ENCODE measurements around the gene HORMAD2.
A peak's percentile ranks its signal among the peaks of the same experiment; 100 is the strongest.
"Not testable (repeated sequence)": the region's sequence is repeated elsewhere in the genome, so short reads cannot be mapped to it uniquely, and the experiment has no call there.

Gene HORMAD2

DNA sequence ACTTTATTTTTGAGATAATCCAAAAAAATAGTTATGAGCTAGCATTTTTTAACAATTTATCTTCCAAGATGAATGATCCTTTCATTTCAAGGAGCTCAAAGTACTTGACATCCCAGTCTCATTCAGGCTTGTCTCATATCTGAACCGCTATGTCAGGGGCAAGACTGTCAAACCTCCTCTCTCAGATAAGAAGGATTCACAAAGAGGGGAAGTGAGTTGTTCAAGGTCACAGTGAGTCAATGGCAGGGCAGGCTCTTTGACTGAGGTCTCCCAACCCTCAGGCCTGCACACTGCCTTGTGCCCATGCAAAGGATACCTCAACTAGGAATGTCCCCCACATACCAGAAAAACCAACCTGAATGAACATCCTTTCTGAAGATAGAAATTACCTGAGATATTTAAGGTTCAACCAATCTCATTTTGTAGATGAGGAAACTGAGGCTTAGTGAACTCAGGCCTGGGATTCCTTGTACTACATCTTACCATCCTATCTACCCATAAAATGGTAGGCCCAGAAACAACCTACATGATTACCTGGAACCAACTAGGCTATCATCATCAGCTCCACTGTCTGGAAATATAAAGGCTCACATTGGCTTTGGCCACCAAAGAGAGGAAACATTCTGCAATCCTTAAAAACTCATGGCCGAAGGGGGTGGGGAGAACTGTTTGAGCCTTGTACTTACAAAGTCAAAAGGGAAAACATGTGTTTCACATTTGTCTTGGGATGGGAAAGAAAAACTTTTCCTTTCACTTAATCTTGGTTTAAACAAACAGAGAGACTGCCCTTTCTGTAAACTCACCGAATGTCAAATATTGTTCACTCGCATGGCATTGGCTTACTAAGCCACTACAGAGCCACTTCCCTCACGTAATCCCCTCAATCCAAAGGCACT, 115.2 kb downstream of the HORMAD2 start:
- no peak for DNase-seq

GRCh38 chr22:30196141-30196879, 116.0 kb downstream of the HORMAD2 start:
- DNase-seq = peak; percentile 87

GRCh38 chr22:30196880-30197336, 116.6 kb downstream of the HORMAD2 start:
- DNase-seq = no peak

DNA sequence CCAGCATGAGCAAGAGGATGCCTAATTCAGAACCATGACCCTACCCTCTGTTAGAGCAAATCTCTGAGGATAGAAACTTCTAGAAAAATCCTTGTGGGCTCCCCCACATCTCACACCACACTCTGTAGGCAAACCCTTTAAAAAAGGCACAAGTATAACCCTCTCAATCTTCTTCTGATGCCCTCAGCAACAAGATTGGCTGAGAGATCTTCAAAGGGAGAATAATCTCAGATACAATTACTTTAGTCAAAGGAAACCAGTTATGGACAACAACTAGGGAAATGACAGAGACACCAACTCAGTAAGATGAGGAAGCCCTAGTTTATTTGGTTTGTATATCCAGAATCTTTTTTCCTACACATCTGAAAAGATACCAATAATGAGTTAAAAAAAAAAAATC, 117.1 kb downstream of the HORMAD2 start:
- no peak for DNase-seq

- no peak for DNase-seq
Observed at GRCh38 chr22:30198152-30198825, 118.0 kb downstream of the HORMAD2 start.

DNA sequence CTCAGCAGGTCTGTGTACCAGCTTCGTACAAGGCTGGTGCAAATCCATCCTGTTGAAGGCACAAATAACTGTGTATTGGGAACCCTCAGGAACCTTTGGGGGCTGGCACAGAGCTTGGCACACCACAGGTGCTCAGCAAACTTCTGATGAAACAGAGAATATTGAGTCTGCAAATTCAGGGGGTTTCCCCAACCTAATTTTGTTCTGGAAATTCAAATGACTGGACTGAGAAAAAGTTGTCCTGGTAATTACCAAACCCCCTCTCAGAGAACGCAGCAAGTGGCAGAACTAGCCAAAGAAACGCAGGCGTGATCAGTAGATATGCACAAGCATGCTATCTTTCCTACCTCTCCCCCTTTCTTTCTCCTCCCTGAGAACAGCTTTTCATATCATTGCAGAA, 118.7 kb downstream of the HORMAD2 start:
- no peak for DNase-seq

DNA sequence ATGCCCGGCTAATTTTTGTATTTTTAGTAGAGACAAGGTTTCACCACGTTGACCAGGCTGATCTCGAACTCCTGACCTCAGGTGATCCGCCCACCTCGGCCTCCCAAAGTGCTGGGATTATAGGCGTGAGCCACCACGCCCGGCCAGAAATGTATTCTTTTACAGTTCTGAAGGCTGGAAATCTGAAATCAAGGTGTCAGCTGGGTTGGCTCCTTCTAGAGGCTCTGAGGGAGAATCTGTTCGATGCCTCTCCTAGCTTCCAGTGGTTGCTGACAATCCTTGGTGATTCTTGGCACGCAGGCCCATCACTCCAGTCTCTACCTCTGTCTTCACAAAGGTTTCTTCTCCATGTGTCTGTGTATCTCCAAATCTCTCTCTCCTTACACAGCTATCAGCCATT, 120.6 kb downstream of the HORMAD2 start:
- not testable (repeated sequence) for DNase-seq

GRCh38 chr22:30201945-30202344, 121.7 kb downstream of the HORMAD2 start:
- DNase-seq = no peak

DNA sequence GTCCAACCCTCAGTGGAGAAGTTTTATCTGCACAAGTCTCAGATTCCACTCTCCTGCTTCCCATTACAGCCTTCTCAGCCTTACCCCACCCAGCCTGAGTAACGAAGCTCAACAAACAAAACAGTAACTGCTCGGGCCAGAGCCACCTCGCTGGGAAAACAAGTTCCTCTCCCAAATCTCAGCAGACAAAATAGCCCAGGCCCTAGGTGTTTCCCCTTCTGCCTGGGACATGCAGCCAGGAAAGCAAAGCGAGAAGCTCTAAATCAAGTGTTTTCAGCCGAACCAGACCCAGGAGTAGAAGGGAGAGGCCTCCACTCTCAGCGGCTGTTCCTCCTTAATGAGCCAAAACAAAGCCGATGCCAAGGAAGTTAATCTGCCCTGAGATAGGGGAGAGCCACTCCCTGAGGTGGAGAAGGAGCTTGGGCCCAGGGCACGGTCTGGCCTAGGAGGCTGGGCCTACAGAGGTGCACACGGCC, 122.3 kb downstream of the HORMAD2 start:
- no peak for DNase-seq

GRCh38 chr22:30204015-30204741, 123.9 kb downstream of the HORMAD2 start:
- no peak for DNase-seq

DNA sequence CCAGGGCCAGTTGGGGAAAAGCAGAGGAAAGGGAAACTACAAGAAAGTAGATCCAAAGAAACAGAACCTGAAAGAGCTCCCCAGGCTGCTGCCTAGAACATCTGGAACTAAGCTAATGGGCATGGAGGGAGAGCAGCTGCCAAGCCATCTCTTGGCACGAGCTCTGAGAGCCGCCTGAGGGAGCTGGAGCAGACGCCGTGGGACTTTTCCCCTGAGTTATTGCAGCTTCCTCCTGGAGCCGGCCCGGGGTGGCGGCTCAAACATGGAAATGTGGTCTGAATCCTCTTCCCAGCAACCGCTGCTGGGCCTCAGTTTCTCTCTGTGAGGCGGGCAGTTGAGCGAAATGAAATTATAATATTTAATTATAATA, 124.5 kb downstream of the HORMAD2 start:
- DNase-seq = no peak

GRCh38 chr22:30205281-30206115, 125.2 kb downstream of the HORMAD2 start:
- no peak for DNase-seq

DNA sequence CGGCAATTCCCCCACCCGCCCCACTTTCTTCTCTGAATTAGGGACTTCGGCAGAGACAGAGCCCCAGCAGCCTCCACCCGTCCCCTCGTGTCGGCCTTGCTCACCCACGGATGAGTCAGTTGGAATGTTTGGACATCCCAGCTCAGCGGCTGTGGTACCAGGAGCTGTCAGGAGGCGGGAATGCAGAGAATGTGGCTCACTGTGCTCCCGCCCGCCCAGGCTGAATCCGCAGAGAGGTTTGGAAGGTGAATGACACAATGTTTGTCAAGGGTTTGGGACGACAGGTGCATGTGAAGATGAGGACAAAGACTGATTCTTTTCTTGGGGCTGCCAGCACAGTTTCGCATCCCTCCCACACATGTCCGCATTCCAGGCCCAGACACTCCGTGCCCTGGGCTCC, 126.7 kb downstream of the HORMAD2 start:
- no peak for DNase-seq

GRCh38 chr22:30208631-30209603, 128.7 kb downstream of the HORMAD2 start:
- no peak for DNase-seq

DNA sequence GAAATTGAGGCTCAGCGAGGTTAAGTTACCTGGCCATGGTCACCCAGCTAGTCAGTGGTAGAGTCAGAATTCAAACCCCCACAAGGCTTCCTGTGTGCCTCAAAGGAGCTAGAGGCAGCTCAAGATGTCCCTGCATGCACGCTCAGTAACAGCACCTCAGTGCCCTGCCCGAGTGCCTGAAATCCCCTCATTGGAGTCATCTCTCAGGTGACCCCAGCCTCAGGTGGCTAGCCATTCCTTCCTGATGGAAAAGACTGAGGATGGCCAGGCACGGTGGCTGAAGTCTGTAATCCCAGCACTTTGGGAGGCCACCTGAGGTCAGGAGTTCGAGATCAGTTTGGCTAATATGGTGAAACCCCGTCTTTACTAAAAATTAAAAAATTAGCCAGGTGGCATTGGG, 129.4 kb downstream of the HORMAD2 start:
- DNase-seq = no peak

GRCh38 chr22:30210235-30210909, 130.1 kb downstream of the HORMAD2 start:
- DNase-seq = no peak

DNA sequence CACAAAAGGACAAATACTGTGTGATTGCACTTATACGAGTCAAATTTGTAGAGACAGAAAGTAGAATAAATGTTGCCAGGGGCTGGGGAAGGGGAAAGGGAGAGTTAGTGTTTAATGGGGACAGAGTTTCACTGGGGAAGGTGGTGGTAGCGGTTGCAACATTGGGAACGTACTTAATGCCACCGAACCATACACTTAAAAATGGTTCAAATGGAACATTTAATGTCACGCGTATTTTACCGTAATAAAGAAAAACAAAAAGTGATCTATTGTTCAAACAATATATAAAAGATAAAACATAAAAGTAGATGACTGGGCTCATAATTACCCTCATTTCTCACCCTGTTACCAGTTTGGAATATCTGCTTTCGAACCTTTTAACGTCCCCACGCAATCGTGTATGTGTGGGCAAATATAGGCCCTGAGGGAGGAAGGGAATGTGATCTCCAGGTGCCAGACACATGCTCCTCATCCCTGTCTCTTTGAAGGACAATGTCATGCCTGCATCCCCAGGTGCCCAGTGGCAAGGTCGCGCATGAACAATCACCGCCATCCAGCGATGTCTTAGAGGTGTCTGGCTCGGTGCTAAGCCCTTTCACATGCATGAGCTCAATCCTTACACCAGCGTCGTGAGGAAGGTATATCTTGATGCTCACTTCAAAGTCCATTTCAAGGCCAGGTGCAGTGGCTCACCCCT, 131.0 kb downstream of the HORMAD2 start:
- no peak for DNase-seq

- peak; percentile 52 for DNase-seq
Observed at GRCh38 chr22:30212363-30212995, 132.2 kb downstream of the HORMAD2 start.

- DNase-seq = no peak
Observed at GRCh38 chr22:30212996-30213441, 132.8 kb downstream of the HORMAD2 start.

Data from CD4-positive, alpha-beta T cell treated with Interferon gamma for 1 hour (primary cell).